Measurements from ENCODE around the gene SIGLECL1.

SIGLECL1 gene

DNA sequence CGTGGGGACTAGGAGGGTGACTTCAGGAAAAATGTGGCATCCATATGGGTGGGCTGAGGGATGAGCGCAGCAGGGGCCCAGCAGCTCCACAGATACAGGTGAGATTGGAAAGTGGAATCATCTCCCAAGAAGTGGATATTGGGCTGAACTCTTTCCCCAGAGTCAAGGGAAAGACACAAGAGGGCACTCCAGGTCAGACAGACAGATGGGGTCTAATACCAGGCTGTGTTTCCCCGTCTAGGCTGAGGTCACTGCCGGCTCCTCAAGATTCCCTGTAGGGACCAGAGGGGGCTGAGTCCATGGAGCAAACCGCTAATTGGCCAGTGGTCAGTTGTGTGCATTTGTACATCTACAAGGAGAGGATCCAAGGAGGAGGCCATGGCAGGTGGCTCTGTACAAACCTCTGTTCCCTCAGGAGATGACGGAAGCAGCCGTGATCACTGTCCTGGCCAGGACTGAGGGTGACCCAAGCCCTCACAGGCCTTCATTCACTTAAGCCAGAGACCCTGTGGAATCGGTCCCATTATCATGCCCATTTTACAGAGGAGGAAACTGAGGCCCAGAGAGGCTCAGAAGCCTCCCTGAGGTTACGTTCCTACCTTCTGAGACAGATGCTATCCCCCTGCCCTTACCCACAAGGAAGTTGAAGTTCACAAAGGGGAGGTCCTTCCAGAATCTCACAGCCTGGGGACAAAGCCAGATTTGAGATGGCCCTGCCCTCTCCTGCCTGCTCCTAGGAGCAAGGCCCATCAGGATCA is 45.6 kb downstream of the SIGLECL1 start:
- DNase-seq (ENCODE audit: low read depth) = no peak

DNA sequence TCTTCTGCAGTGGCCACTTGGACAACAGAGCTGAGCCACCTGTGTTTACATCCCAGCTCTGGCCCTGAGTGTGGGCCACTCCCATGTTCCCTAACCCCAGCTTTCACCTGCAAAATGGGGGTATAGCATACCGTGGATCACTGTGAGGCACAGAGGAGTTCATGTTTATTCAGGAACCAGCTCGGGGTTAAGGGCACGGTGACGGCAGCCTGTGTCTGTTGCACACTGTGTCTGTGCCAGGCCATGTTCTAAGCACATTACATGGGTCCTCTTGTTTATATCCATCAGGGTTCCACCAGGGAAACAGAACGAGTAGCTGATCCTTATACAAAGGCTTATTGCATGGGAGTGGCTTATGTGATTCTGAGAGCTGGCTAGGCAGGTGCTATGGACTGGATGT is 46.5 kb downstream of the SIGLECL1 start:
- DNase-seq (ENCODE audit: low read depth) = no peak

GRCh38 chr19:51301266-51301665 is 50.4 kb downstream of the SIGLECL1 start:
- DNase-seq (ENCODE audit: low read depth) = no peak

- DNase-seq (ENCODE audit: low read depth) = no peak
Measured at GRCh38 chr19:51305479-51305878, 54.6 kb downstream of the SIGLECL1 start.

GRCh38 chr19:51311351-51312257 is 60.7 kb downstream of the SIGLECL1 start, which contains the start of gene IGLON5:
Gene IGLON5, plus strand, starts transcription at chr19:51311644. Its CDS starts 204 bp downstream, at chr19:51311848.
- no peak for DNase-seq (ENCODE audit: low read depth)

- DNase-seq (ENCODE audit: low read depth) = no peak
Measured at GRCh38 chr19:51316688-51317087, 65.8 kb downstream of the SIGLECL1 start.

- DNase-seq (ENCODE audit: low read depth) = no peak
Measured at GRCh38 chr19:51317376-51317775, 66.5 kb downstream of the SIGLECL1 start.

GRCh38 chr19:51317968-51318367 is 67.1 kb downstream of the SIGLECL1 start:
- DNase-seq (ENCODE audit: low read depth) = no peak
